ENCODE results near the gene CPN2. TPM values are rescaled to one million over a fixed set of nuclear protein-coding genes. Genes with fewer than 3 reads are reported as not detected.

Gene CPN2
- total and polyA plus RNA-seq, 2 experiments from 2014 or later = 0.10 to 0.14 TPM

GRCh38 chr3:194357681-194358080, 6.6 kb upstream of the CPN2 start:
- H3K27me3 Mint-ChIP-seq (ENCODE audit: insufficient read depth, low read depth, poor library complexity) = peaks cover 6% of the 10 kb centered on the region
- Histone ChIP-seq H3K4me2 (no peak overlapping the region), H3K4me3 (no peak overlapping the region), H3F3A (replicated peaks; ENCODE audit: low read depth) (no peaks in the 10 kb centered on the region), H3K27ac (ENCODE audit: low read depth) (no peak overlapping the region), H3K36me3 (ENCODE audit: insufficient read depth) (no peaks in the 10 kb centered on the region), H4K20me1 (replicated peaks; ENCODE audit: insufficient read depth) (no peaks in the 10 kb centered on the region), H3K9me2 (ENCODE audit: insufficient read depth) (0 out of 2 replicates have a peak, but pooled peaks cover 11% of the 10 kb centered on the region), H2AFZ (no peak overlapping the region), H3K4me1 (ENCODE audit: insufficient read depth) (no peaks in the 10 kb centered on the region), H3K79me2 (replicated peaks; ENCODE audit: insufficient read depth) (no peaks in the 10 kb centered on the region), H3K27me3 (ENCODE audit: insufficient read depth) (no peaks in the 10 kb centered on the region)
- DNase-seq (ENCODE audit: low spot score) (no peak), ATAC-seq (no peak)
- TF ChIP-seq REST (IDR thresholded peaks at IDR 0.05; ENCODE audit: unreplicated experiment) = no peak
- no peak for TF ChIP-seq NANOG (IDR thresholded peaks at IDR 0.05; ENCODE audit: borderline replicate concordance)
- TF ChIP-seq ETS1 (IDR thresholded peaks at IDR 0.05) = no peak
- no peak for TF ChIP-seq CTCF (conservative IDR thresholded peaks at IDR 0.05; ENCODE audit: low read depth in 2 of 2)
- no peak for TF ChIP-seq EZH2phosphoT487 (IDR thresholded peaks at IDR 0.05; ENCODE audit: unreplicated experiment)
- TF ChIP-seq JUNB (IDR thresholded peaks at IDR 0.05; ENCODE audit: unreplicated experiment) = no peak
- no peaks in the 10 kb centered on the region for H3K36me3 Mint-ChIP-seq (ENCODE audit: low read depth)
- H3K9me3 Mint-ChIP-seq = no peaks in the 10 kb centered on the region
- no peak overlapping the region for H3K4me3 Mint-ChIP-seq
- peaks cover 4% of the 10 kb centered on the region; the same call in 1 of the 3 replicates for H3K4me1 Mint-ChIP-seq
- H3K27ac Mint-ChIP-seq = no peak overlapping the region

GRCh38 chr3:194355379-194355778, 4.3 kb upstream of the CPN2 start:
- no peak overlapping the region for H2AFZ ChIP-seq
- Mint-ChIP-seq H3K27me3 (ENCODE audit: insufficient read depth, low read depth, poor library complexity) (no peaks in the 10 kb centered on the region), H3K4me1 (peaks cover 4% of the 10 kb centered on the region; the same call in 1 of the 3 replicates), H3K27ac (no peak overlapping the region), H3K4me3 (no peak overlapping the region), H3K9me3 (no peaks in the 10 kb centered on the region), H3K36me3 (ENCODE audit: low read depth) (no peaks in the 10 kb centered on the region)
- no peaks in the 10 kb centered on the region for H3F3A ChIP-seq (replicated peaks; ENCODE audit: low read depth)
- H3K4me1 ChIP-seq (ENCODE audit: insufficient read depth) = no peaks in the 10 kb centered on the region
- no peaks in the 10 kb centered on the region for H3K27me3 ChIP-seq (ENCODE audit: insufficient read depth)
- H3K36me3 ChIP-seq (ENCODE audit: insufficient read depth) = no peaks in the 10 kb centered on the region
- no peak for ATAC-seq
- no peak for DNase-seq (ENCODE audit: low spot score)
- no peak overlapping the region for H3K4me3 ChIP-seq
- no peak overlapping the region for H3K4me2 ChIP-seq
- no peaks in the 10 kb centered on the region for H3K79me2 ChIP-seq (replicated peaks; ENCODE audit: insufficient read depth)
- no peak overlapping the region for H3K27ac ChIP-seq (ENCODE audit: low read depth)
- no peaks in the 10 kb centered on the region for H4K20me1 ChIP-seq (replicated peaks; ENCODE audit: insufficient read depth)
- H3K9me2 ChIP-seq (ENCODE audit: insufficient read depth) = 0 out of 2 replicates have a peak, but pooled peaks cover 11% of the 10 kb centered on the region
- TF ChIP-seq POLR2AphosphoS5 (IDR thresholded peaks at IDR 0.05; ENCODE audit: low read depth) (no peak), JUNB (IDR thresholded peaks at IDR 0.05; ENCODE audit: unreplicated experiment) (no peak), ETS1 (IDR thresholded peaks at IDR 0.05) (no peak)

Data from GM23338 (cell line).